ENCODE data around the gene SHROOM3.

SHROOM3 gene

GRCh38 chr4:76641351-76641750 lies 206.3 kb downstream of the SHROOM3 start:
- no peak for TF ChIP-seq TAF1 (IDR thresholded peaks at IDR 0.05; ENCODE audit: low read depth)
- TF ChIP-seq USF1 (IDR thresholded peaks at IDR 0.05): no peak
- no peak for TF ChIP-seq TEAD4 (IDR thresholded peaks at IDR 0.05)
- no peak for TF ChIP-seq TCF12 (IDR thresholded peaks at IDR 0.05; ENCODE audit: low read depth)
- no peak for TF ChIP-seq RAD21 (IDR thresholded peaks at IDR 0.05; ENCODE audit: low read depth)
- TF ChIP-seq MAX (IDR thresholded peaks at IDR 0.05): no peak
- TF ChIP-seq YY1 (IDR thresholded peaks at IDR 0.05; ENCODE audit: low read depth): no peak
- TF ChIP-seq FOXM1 (IDR thresholded peaks at IDR 0.05; ENCODE audit: borderline replicate concordance, low read depth): no peak
- no peak for TF ChIP-seq CREB1 (IDR thresholded peaks at IDR 0.05; ENCODE audit: low read depth)
- no peak for TF ChIP-seq EGR1 (IDR thresholded peaks at IDR 0.05)
- no peak for TF ChIP-seq CEBPB (IDR thresholded peaks at IDR 0.05)
- TF ChIP-seq ZBTB7A (IDR thresholded peaks at IDR 0.05; ENCODE audit: low read depth): no peak
- TF ChIP-seq REST (IDR thresholded peaks at IDR 0.05; ENCODE audit: low read depth): no peak
- no peak for TF ChIP-seq EP300 (IDR thresholded peaks at IDR 0.05; ENCODE audit: borderline replicate concordance)
- no peak for TF ChIP-seq NFIC (IDR thresholded peaks at IDR 0.05)

- TF ChIP-seq TCF12 (IDR thresholded peaks at IDR 0.05; ENCODE audit: low read depth) (no peak), EP300 (IDR thresholded peaks at IDR 0.05; ENCODE audit: borderline replicate concordance) (no peak), CEBPB (IDR thresholded peaks at IDR 0.05) (no peak), MAX (IDR thresholded peaks at IDR 0.05) (no peak), FOXM1 (IDR thresholded peaks at IDR 0.05; ENCODE audit: borderline replicate concordance, low read depth) (no peak), TAF1 (IDR thresholded peaks at IDR 0.05; ENCODE audit: low read depth) (no peak), TEAD4 (IDR thresholded peaks at IDR 0.05) (no peak), RAD21 (IDR thresholded peaks at IDR 0.05; ENCODE audit: low read depth) (no peak), NFIC (IDR thresholded peaks at IDR 0.05) (no peak), YY1 (IDR thresholded peaks at IDR 0.05; ENCODE audit: low read depth) (no peak), CREB1 (IDR thresholded peaks at IDR 0.05; ENCODE audit: low read depth) (no peak), USF1 (IDR thresholded peaks at IDR 0.05) (no peak)
These were observed 206.7 kb downstream of the SHROOM3 start for GRCh38 chr4:76641758-76642157.

GRCh38 chr4:76644831-76645485 lies 209.9 kb downstream of the SHROOM3 start:
- TF ChIP-seq FOXM1 (IDR thresholded peaks at IDR 0.05; ENCODE audit: borderline replicate concordance, low read depth): no peak
- no peak for TF ChIP-seq CEBPB (IDR thresholded peaks at IDR 0.05)
- no peak for TF ChIP-seq EP300 (IDR thresholded peaks at IDR 0.05; ENCODE audit: borderline replicate concordance)
- no peak for TF ChIP-seq EGR1 (IDR thresholded peaks at IDR 0.05)
- no peak for TF ChIP-seq MAX (IDR thresholded peaks at IDR 0.05)
- TF ChIP-seq REST (IDR thresholded peaks at IDR 0.05; ENCODE audit: low read depth): no peak
- no peak for TF ChIP-seq ZBTB7A (IDR thresholded peaks at IDR 0.05; ENCODE audit: low read depth)
- TF ChIP-seq USF1 (IDR thresholded peaks at IDR 0.05): no peak

- no peak for TF ChIP-seq EP300 (IDR thresholded peaks at IDR 0.05; ENCODE audit: borderline replicate concordance)
- no peak for TF ChIP-seq NFIC (IDR thresholded peaks at IDR 0.05)
- TF ChIP-seq FOXM1 (IDR thresholded peaks at IDR 0.05; ENCODE audit: borderline replicate concordance, low read depth): no peak
- no peak for TF ChIP-seq CREB1 (IDR thresholded peaks at IDR 0.05; ENCODE audit: low read depth)
- TF ChIP-seq TAF1 (IDR thresholded peaks at IDR 0.05; ENCODE audit: low read depth): no peak
- TF ChIP-seq TCF12 (IDR thresholded peaks at IDR 0.05; ENCODE audit: low read depth): no peak
- no peak for TF ChIP-seq TEAD4 (IDR thresholded peaks at IDR 0.05)
- TF ChIP-seq YY1 (IDR thresholded peaks at IDR 0.05; ENCODE audit: low read depth): no peak
- TF ChIP-seq MAX (IDR thresholded peaks at IDR 0.05): no peak
- TF ChIP-seq CEBPB (IDR thresholded peaks at IDR 0.05): no peak
- no peak for TF ChIP-seq RAD21 (IDR thresholded peaks at IDR 0.05; ENCODE audit: low read depth)
- no peak for TF ChIP-seq ZBTB7A (IDR thresholded peaks at IDR 0.05; ENCODE audit: low read depth)
These were observed 214.1 kb downstream of the SHROOM3 start for GRCh38 chr4:76649086-76649485.

- no peak for TF ChIP-seq EP300 (IDR thresholded peaks at IDR 0.05; ENCODE audit: borderline replicate concordance)
- no peak for TF ChIP-seq TEAD4 (IDR thresholded peaks at IDR 0.05)
- TF ChIP-seq CEBPB (IDR thresholded peaks at IDR 0.05): no peak
- no peak for TF ChIP-seq ZBTB7A (IDR thresholded peaks at IDR 0.05; ENCODE audit: low read depth)
- TF ChIP-seq EGR1 (IDR thresholded peaks at IDR 0.05): no peak
These were observed 216.6 kb downstream of the SHROOM3 start for GRCh38 chr4:76651616-76652015.

Measured in Ishikawa (cell line).